SK-MEL-5 (cell line): ENCODE measurements around the gene GLTPD2. TPM values are rescaled to one million over a fixed set of nuclear protein-coding genes. Genes with fewer than 3 reads are reported as not detected.

Experiments
- DNase-seq: peaks from one replicate; pipeline ENCODE4 v3.0.0-alpha.2; 2016; ENCODE audit warnings: low read depth, low spot score
- in situ Hi-C: cut with HindIII; loops from 2 replicates; pipeline ENCODE4 v1.10.0; 2016; ENCODE audit warnings: low sequenced_read_pairs, high pct_unique_total_duplicates, low pct_unique_long_range_greater_than_20kb
- polyA plus RNA-seq, 2 experiments: library from polyadenylated mRNA; depleted of rRNA; stranded (reverse); fragments of >200 nt; gene quantifications; 2 replicates each; pipeline ENCODE4 v1.2.3, GENCODE V29; 2015
- total RNA-seq: library from RNA; depleted of rRNA; stranded (reverse); fragments of >200 nt; shearing (Covaris generic); gene quantifications from 2 replicates; pipeline ENCODE4 v1.2.3, GENCODE V29; 2014; rRNA removed

Gene GLTPD2
- not detected in 2 replicates for total RNA-seq
- not detected in 2 replicates for polyA plus RNA-seq (2015; cell fraction: cytosol; rRNA removed)
- not detected in 2 replicates for polyA plus RNA-seq (2015; cell fraction: nucleus; rRNA removed)

- no peak for DNase-seq
- in situ Hi-C loops: no loop called here
Observed at GRCh38 chr17:4788807-4789700, at the start of gene GLTPD2. TSS of gene GLTPD2 (plus strand) at chr17:4788964. CDS start at chr17:4789012, 48 bp downstream.

- in situ Hi-C loops: no loop called here
- peak; percentile 23 for DNase-seq
Observed at GRCh38 chr17:4739122-4740024, 49.4 kb upstream of the GLTPD2 start, which contains the start of the genes CXCL16 and ZMYND15. TSS of gene CXCL16 (minus strand) at chr17:4739928. CDS start at chr17:4739339, 589 bp downstream. TSS of gene ZMYND15 (plus strand) at chr17:4739833. CDS start at chr17:4740549, 716 bp downstream.

DNA sequence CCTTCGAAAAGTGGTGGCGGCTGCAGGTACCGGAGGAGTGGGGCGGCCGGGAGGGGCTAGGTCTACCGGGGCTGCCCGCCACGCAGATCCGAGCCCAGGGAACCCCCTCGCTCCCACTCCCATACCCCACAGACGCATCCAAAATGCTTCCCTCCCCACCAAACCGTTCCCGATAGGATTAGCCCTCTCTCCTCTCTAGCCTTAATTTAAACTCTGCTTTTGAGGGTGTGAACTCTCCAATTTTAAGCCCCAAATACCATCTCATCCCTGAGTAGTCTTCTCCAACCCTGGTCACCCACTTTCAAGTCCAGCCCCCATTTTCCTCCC, 48.8 kb upstream of the GLTPD2 start:
- in situ Hi-C loops: no loop called here
- no peak for DNase-seq

GRCh38 chr17:4740584-4740983, 48.2 kb upstream of the GLTPD2 start:
- in situ Hi-C loops: no loop called here
- no peak for DNase-seq

DNA sequence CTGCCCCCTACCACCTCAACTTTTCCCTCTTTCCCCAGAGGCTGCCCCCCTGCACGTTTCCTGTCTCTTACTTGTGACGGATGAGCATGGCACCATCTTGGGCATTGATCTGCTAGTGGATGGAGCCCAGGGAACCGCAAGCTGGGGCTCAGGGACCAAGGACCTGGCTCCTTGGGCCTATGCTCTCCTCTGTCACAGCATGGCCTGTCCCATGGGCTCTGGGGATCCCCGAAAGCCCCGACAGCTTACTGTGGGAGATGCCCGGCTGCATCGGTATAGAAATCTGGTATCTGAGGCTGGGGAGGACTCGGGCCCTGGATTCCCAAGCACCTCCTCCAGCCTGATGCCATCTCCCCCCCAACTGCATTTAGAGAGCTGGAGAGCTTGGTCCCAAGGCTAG, 47.2 kb upstream of the GLTPD2 start:
- DNase-seq: no peak
- in situ Hi-C loops: no loop called here

DNA sequence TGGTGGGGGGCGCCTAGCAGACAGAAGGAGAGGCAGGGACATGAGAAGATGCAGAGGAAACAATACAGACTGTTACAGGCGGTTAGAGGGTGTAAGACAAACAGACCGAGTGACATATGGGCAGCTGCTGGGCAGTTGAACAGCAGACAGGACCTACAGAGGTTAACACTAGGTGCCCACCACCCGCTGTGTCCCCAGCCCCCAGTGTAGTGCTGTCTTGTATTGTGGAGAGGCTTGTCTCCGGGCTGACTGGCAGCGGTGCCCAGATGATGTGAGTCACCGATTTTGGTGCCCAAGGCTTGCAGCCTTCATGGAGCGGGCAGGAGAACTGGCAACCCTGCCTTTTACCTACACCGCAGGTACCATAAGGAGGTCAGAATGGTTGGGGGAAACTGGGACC, 46.6 kb upstream of the GLTPD2 start:
- in situ Hi-C loops: no loop called here
- DNase-seq: no peak

- no peak for DNase-seq
- in situ Hi-C loops: no loop called here
Observed at GRCh38 chr17:4742629-4743028, 46.1 kb upstream of the GLTPD2 start.

GRCh38 chr17:4743216-4743615, 45.5 kb upstream of the GLTPD2 start:
- in situ Hi-C loops: no loop called here
- no peak for DNase-seq

GRCh38 chr17:4743898-4744297, 44.9 kb upstream of the GLTPD2 start:
- DNase-seq: no peak
- in situ Hi-C loops: no loop called here

DNA sequence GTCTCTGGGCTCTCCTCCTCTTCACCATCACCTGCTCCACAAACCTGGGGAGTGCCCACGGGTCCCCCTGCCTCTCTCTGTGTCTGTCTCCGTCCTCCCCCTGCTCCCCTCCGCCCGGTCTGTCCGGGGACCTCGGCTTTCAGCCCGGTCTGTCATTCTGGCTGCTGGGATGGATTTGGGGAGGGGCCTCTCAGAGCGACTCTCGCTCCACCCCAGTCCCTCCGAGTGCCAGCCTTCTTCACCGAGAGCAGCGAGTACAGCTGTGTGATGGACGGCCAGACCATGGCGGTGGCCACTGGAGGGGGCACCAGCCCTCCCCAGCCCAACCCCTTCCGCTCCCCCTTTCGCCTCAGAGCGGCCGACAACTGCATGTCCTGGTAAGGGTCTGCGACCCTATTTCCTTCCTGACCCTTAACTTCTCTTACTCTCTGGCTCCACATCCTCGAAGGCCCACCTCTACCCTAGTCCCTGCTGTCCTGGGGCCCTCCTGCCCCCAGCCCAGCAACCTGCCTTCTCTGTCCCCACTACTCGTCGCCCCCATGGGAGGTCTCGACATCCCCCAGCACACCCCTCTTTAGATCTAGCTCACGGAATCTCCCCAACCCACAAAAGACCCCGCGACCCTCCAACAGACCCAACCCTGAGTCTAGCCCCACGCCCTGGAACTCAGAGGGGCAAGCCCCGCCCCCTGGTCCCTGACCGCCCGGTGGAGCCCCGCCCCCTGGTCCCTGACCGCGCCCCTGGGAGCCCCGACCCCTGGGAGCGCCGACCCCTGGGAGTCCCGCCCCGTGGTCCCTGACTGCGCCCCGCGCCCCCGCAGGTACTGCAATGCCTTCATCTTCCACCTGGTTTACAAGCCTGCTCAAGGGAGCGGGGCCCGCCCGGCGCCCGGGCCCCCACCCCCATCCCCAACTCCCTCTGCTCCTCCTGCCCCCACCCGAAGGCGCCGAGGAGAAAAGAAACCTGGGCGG, 43.5 kb upstream of the GLTPD2 start:
- in situ Hi-C loops: no loop called here
- no peak for DNase-seq

- in situ Hi-C loops: no loop called here
- no peak for DNase-seq
Observed at GRCh38 chr17:4747847-4748246, 40.9 kb upstream of the GLTPD2 start.

DNA sequence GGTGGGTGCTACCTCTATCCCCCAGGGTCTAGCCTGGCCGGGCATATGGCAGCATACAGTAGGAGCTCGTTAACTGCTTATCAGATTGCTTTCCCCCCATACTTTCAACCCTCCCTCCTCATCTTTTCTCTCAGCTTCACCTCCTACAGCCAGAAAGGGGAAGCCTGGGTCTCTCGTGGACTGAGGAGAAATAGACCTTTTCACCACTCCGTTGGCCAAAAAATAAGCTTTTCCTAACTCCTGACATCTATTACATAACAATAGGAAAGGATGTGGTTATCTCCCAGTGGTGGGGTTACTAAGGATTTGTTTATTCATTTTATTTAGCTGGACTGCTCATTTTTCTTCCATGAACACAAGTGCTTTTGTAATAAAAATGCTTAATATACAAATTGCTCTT, 40.1 kb upstream of the GLTPD2 start:
- peak; percentile 11 for DNase-seq
- in situ Hi-C loops: no loop called here

- in situ Hi-C loops: no loop called here
- no peak for DNase-seq
Observed at GRCh38 chr17:4750606-4751005, 38.2 kb upstream of the GLTPD2 start.

GRCh38 chr17:4751932-4752331, 36.8 kb upstream of the GLTPD2 start:
- DNase-seq: no peak
- in situ Hi-C loops: no loop called here

DNA sequence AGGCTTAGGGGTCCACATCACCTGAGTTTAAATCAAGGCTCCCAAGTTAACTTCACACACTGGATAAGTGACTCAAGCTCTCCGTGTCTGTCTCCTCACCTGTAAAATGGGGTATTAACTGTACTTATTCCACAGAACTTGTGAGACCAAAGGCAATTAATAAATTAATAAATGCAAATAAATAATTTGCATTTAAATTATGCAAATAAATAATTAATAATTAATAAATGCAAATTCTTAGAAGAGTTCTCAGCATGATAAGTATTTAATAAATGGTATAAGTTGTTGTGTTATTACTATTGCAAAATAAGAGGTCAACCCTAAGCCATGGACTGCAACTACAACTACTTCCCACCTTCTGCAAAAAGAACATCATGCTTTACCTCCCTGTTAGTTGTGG, 35.4 kb upstream of the GLTPD2 start:
- in situ Hi-C loops: no loop called here
- no peak for DNase-seq

DNA sequence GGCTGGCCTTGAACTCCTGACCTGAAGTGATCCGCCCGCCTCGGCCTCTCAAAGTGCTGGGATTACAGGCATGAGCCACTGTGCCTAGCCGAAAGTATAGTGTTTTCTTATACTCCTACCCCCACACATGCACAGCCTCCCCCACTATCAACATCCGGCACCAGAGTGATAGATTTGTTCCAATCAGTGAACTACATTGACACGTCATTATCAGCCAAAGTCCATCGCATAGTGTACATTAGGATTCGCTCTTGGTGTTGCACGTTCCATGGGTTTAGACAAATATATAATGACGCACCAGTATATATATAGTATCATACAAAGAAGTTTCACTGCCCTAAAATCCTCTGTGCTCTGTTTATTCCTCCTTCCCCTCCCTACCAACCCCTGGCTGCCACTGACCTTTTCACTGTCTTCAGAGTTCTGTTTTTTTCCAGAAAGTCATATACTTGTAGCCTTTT, 29.0 kb upstream of the GLTPD2 start:
- in situ Hi-C loops: no loop called here
- no peak for DNase-seq

GRCh38 chr17:4764595-4764994, 24.2 kb upstream of the GLTPD2 start:
- in situ Hi-C loops: no loop called here
- DNase-seq: no peak
